ACHN (cell line): ENCODE measurements around the gene C3orf20.
"Not testable (repeated sequence)": the region's sequence is repeated elsewhere in the genome, so short reads cannot be mapped to it uniquely, and the experiment has no call there.

Source experiments
- DNase-seq: peaks from one replicate; pipeline ENCODE4 v3.0.0-alpha.2; 2015
- in situ Hi-C: cut with HindIII; loops from 2 replicates; pipeline ENCODE4 v1.10.0; 2017; ENCODE audit warnings: low sequenced_read_pairs, low pct_ligation_motif_present, low pct_unique_long_range_greater_than_20kb

The C3orf20 gene

GRCh38 chr3:14726441-14726780, 51.5 kb downstream of the C3orf20 start:
- in situ Hi-C loops = no loop called here
- DNase-seq = no peak

DNA sequence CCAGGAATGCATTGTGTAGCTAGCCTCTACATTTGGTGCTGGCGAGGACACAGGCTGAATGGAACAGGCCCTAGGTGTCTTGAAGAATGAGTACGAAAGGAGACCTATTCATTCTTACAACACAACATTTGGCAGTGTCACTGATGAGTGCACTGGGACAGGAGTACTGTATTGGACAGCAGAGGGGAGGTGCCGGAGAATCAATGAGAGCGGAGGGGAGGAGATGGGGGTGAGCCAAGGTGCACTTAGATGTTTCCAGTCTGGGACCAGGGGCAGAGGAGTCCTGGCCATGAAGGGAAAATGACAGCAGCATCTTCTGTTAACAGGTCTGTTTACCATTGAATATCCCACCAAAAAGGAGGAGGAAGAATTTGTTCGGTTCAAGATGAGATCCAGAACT, 53.2 kb downstream of the C3orf20 start:
- in situ Hi-C loops = no loop called here

GRCh38 chr3:14730703-14731382, 55.9 kb downstream of the C3orf20 start:
- in situ Hi-C loops = no loop called here
- DNase-seq = no peak

More for the DNA sequence above, 53.2 kb downstream of the C3orf20 start:
- DNase-seq = no peak

GRCh38 chr3:14740983-14741382, 66.0 kb downstream of the C3orf20 start:
- no peak for DNase-seq
- in situ Hi-C loops = no loop called here

DNA sequence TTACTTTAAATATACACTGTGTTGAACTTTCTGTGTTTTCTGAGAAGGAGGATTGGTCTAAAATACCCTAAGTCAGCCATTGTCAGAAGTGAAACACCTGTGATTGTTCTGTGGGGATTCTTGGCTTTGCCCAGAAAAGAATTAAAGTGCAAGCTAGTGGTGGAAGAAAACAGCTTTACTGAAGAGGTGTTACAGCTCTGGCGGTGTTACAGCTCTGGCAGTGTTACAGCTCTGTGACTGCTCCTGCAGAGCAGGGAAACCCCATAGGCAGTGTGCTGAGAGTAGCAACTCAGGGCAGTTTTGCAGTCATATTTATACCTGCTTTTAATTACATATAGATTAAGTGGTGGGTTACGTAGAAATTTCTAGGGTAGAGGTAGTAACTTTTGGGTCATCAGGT, 66.6 kb downstream of the C3orf20 start:
- no peak for DNase-seq
- in situ Hi-C loops = no loop called here

GRCh38 chr3:14744556-14744955, 69.6 kb downstream of the C3orf20 start:
- no peak for DNase-seq
- in situ Hi-C loops = no loop called here

- DNase-seq = no peak
- in situ Hi-C loops = no loop called here
These were observed 75.7 kb downstream of the C3orf20 start for GRCh38 chr3:14750650-14751049.

- in situ Hi-C loops, DNase-seq: not testable (repeated sequence)
These were observed 78.0 kb downstream of the C3orf20 start for GRCh38 chr3:14752979-14753378.

DNA sequence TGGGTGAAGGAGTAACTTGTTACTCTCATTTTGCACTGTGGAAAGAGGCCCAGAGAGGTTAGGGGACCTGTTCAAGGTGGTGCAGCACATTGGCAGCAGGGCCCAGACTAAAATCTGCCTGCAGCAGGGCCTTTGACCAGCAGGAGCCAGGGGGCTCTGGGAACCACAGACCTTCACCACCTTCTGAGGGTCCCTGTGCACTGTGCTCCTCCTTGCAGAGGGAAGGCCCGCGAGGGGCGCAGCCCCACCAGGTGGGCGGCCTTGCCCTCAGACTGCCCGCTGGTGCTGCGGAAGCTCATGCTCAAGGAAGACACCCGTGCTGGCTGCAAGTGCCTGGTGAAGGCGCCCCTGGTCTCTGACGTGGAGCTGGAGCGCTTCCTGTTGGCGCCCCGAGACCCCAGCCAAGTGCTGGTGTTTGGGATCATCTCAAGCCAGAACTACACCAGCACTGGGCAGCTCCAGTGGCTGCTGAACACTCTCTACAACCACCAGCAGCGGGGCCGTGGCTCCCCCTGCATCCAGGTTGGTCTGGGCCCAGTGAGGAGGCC, 82.3 kb downstream of the C3orf20 start:
- no peak for DNase-seq
- in situ Hi-C loops = no loop called here

DNA sequence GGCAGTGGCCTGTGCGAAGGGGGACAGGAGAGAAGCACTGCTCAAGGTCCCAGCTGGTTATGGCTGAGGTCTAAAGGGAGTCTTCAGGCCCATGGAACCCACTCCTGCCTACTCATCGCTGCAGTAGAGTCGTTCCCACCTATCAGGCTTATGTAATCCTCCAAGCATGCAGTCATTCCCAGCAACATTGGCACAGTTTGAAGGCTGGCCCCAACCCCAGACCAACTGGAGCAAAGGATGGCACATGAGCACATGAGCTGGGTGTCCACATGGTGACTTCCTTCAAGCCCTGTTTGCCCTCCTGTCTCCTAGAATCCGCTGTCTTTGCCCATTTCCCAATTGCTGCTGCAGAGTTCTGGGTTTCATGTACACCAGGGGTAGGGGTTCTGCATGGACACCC, 83.4 kb downstream of the C3orf20 start:
- in situ Hi-C loops = no loop called here
- DNase-seq = no peak

DNA sequence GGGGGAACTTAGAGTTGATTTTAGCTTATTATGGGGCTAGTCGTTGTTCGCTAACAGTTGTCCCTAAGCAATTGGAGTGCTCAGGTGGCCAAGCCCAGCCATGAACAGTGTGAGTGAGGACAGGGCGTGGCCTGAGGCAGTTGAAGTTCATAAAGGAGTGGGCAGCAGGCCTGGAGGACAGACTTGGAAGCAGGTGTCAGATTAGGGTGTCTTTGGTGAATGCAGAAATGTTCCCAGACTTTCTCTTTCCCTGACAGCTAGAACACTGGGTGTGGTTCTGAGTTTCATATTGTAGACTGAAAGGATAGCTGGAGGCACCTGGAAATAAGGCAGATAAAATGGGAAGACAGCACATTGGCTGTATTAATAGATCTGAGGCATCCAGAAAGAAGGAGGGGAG, 84.0 kb downstream of the C3orf20 start:
- in situ Hi-C loops = no loop called here
- no peak for DNase-seq

DNA sequence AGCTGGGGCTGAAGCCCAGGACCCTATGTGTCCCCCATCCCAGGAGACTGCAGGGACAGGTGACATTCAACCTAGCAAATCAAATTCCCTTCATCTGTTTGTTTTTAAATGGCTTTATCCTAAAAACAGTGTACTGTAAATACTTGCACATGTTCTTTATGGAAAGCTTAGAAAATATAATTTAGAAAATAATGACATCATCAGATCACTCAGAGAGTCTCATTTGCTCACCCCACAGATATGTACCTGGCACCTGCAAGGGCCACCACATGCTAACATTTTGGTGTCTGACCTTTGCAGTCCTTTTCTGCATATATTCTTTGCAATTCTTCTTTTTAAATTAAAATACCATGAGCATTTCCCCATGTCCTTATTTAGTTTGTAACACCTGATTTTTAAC, 85.2 kb downstream of the C3orf20 start:
- in situ Hi-C loops = no loop called here
- no peak for DNase-seq

GRCh38 chr3:14761121-14761672, 86.3 kb downstream of the C3orf20 start:
- no peak for DNase-seq
- in situ Hi-C loops = no loop called here

- DNase-seq = no peak
- in situ Hi-C loops = no loop called here
These were observed 86.9 kb downstream of the C3orf20 start for GRCh38 chr3:14761866-14762265.

- DNase-seq = no peak
These were observed 87.8 kb downstream of the C3orf20 start for GRCh38 chr3:14762701-14763100.

GRCh38 chr3:14764331-14765059, 89.6 kb downstream of the C3orf20 start:
- in situ Hi-C loops = no loop called here

More at GRCh38 chr3:14762701-14763100, 87.8 kb downstream of the C3orf20 start:
- in situ Hi-C loops = no loop called here

GRCh38 chr3:14765060-14765400, 90.1 kb downstream of the C3orf20 start:
- no peak for DNase-seq
- in situ Hi-C loops = no loop called here

More at GRCh38 chr3:14764331-14765059, 89.6 kb downstream of the C3orf20 start:
- DNase-seq = no peak

GRCh38 chr3:14765576-14766427, 90.9 kb downstream of the C3orf20 start:
- DNase-seq = no peak
- in situ Hi-C loops = no loop called here
